GM21367 (cell line): Measurements from ENCODE around the gene ATP8B3.

Source experiments
- ATAC-seq: cut with Tn5 transposase; IDR thresholded peaks from one replicate; pipeline ENCODE4 v1.9.1; 2021; ENCODE audit not compliant: unreplicated experiment

The ATP8B3 gene

GRCh38 chr19:1836458-1837221, 24.6 kb upstream of the ATP8B3 start:
- ATAC-seq, result no peak

GRCh38 chr19:1833540-1833939, 21.5 kb upstream of the ATP8B3 start:
- no peak for ATAC-seq

- ATAC-seq, result no peak
These were observed 20.1 kb upstream of the ATP8B3 start for GRCh38 chr19:1832046-1832663.

DNA sequence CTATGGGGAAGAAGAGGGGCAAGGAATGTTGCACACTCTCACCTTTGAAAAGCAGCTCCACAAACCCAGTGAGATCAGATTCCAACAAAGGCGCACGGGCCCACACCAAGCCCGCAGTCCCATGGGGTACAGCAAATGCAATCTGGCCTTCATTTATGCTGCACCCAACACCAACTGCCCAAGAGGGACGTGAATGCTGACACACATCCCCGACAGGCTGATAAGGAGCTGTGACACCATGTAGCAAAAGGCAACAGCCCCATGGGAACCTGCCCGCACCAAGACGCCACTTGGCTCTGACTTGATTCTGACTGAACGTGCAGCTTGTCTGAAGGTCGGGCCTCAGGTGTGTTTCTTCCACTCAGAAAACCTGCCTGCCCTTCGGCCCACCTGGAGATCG, 18.9 kb upstream of the ATP8B3 start:
- ATAC-seq, result no peak

- no peak for ATAC-seq
These were observed 18.5 kb upstream of the ATP8B3 start for GRCh38 chr19:1830568-1830967.

GRCh38 chr19:1829958-1830357, 17.9 kb upstream of the ATP8B3 start:
- no peak for ATAC-seq

DNA sequence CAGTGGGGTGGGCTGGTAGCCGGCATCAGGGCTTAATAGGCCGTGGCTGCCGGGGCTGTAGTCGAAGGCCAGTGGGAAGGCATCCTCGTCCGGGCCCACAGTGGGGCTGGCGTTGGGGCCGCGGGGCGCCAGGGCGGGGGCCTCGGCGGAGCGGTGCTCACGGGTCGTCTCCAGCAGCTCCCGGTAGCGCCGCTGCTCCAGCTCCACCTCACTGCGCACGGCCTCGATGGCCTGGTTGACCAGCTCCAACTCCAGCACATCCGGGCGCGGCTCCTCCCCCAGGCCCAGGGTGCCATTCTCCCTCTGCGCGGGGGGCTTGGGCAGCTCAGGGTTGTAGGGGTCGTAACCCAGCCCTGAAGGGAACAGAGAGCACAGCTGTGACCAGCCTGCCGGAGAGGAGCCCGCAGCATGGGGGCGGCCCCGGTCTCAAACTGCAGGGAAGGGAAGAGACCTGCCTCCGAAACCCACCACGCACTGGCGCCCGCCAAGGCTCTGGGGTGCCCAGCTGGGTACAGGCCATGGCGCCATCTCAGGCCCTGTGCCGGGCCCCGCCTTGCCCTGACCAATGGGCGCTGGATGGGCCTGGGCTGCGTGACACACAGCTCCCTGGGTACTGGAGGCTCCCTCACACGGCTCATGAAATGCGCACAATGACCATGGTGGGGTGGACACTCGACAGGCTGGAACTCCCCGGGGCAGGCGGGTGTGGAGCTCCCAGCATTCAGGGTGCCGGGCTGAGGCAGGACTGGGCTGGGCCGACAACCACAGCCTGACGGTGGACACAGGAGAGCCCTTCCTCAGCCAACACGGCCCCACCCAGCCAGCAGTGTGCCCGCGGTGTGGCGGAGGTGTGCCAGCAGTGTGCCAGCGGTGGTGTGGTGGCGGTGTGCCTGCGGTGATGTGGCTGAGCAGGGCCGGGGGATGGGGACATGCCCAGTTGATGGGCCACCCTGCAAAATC, 16.5 kb upstream of the ATP8B3 start:
- no peak for ATAC-seq

DNA sequence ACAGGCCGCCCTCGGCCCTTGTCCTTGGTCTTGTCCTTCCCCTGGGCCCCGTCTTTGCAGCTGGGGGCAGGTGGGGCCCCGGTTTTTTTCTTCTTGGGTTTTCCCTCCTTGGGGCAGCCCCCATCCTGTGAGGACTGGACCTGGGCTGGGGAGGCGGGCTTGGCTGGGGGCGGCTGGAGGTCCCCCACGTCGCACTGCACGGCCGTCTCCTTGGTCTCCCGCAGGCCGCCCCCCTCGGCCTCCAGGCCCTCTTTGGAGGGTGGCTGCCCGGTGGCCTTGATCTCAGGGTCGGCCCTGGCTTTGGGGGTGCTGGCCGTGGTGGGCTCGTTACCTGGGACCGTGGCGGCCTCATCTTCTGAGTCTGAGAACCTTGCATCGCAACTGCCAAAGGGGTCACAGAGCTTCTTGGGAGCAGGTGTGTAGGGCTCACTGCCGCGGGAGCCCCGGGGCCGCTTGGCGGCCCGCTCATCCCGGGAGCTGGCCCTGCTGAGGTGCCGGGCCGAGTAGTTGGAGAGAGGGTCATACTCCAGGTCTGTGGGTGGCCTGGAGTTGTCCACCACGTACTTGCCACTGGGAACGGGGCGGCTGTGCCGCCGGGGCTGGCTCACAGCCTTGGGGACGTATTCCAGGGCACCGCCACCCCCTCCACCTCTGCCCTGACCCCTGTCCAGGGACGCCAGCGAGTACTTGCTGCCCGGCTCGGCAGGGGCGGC, 15.6 kb upstream of the ATP8B3 start:
- no peak for ATAC-seq

GRCh38 chr19:1826557-1827521, 14.8 kb upstream of the ATP8B3 start:
- no peak for ATAC-seq

- no peak for ATAC-seq
These were observed 14.0 kb upstream of the ATP8B3 start for GRCh38 chr19:1825909-1826556.

- ATAC-seq, result no peak
These were observed 12.2 kb upstream of the ATP8B3 start for GRCh38 chr19:1824252-1824622.

- no peak for ATAC-seq
These were observed 11.6 kb upstream of the ATP8B3 start for GRCh38 chr19:1823539-1824251.

DNA sequence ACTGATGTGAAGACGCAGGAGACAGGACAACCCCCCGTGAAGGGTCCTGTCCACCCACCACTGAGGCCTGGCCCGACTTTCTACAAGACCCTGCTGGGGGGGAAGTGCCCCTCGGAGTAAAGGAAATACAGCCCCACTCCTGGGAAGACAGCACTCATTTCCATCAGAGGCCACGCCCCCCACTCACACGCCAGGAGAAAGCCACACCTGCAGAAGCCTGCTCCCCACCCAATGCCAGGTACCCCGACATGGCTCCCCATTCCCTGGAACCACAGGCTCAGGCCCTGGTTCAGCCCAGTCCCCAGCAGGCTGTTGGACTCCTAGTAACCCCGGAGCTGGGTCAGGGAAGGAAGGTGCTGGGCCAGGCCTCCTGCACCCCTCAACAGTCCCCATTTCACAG, 10.9 kb upstream of the ATP8B3 start:
- ATAC-seq, result no peak

- ATAC-seq, result no peak
These were observed 10.1 kb upstream of the ATP8B3 start for GRCh38 chr19:1822210-1822609.

- no peak for ATAC-seq
These were observed 7.5 kb upstream of the ATP8B3 start for GRCh38 chr19:1819341-1820255.

DNA sequence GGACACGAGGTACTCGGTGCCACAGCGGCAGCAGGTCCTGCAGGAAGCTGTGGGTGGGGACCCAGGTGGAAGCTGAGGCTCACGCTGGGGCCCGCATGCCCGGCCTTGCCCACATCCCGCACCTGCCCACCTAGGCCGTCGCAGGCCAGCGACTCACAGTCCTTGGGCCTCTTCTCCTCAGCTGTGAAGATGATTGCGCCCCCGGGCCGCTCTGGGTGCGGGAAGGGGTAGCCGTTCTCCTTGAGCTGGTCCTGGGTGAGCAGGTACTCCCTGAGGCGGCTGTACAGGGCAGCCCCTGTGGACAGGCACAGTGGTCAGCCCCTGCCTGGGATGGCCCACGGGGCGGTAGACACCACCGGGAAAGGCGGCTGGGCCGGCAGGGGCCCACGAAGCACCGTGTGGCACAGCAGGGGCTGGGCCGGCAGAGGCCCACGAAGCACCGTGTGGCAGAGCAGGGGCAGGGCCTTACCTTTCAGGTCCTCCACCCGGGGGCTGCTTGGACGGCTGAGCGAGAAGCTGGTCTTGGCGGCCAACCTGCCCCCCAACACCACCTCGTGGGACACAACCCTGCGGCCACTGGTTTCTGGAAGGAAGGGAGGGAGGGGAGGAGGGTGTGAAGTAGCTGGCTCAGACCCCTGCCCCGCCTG, 6.6 kb upstream of the ATP8B3 start:
- ATAC-seq, result no peak

DNA sequence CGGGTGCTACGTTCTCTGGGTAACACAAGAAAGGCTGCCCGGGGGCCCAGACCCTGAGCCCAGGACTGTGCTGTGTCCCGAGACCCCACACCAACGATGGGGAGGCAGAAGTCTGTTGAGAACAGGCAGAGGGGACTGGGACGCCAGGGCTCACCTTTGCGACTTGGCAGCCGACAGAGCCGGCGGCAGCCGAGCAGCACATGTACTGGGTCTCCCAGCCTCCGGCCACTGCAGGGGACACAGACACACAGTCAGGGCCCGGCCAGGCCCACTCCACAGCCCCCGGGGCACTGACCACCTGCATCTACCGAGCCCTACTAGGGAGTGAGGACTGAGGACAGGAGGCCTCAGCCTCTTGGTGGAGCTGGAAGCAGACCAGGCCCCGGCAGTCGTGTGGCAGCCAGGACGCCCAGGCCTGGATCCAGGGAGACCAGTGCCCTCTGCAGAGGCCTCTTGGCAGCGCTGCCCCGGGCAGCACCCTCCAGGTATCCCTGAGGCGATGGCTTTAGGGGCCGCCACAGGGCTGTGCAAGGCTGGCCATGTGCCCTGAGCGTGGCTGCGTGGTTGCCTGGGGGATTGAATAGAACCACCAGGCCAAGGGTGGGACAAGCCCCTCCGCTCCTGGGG, 5.6 kb upstream of the ATP8B3 start:
- ATAC-seq, result no peak
